Muscle of leg (tissue), 16 donors: Measurements from ENCODE around the gene TCF12. TPM values are rescaled to one million over a fixed set of nuclear protein-coding genes. Genes with fewer than 3 reads are reported as not detected.

Experiments used
- DNase-seq: peaks from one replicate; pipeline ENCODE4 v3.0.0; 2013
- H3K27ac ChIP-seq: one replicate; pipeline ENCODE4 v1.5.1; 2013; ENCODE audit warnings: mild to moderate bottlenecking, low read length, control low read depth
- H3K27me3 ChIP-seq: one replicate; pipeline ENCODE4 v1.6.1; 2013; ENCODE audit warnings: low read length; ENCODE audit not compliant: control insufficient read depth, insufficient read depth
- H3K36me3 ChIP-seq: one replicate; pipeline ENCODE4 v1.6.1; 2013; ENCODE audit warnings: low read length; ENCODE audit not compliant: control insufficient read depth, insufficient read depth
- H3K4me1 ChIP-seq: one replicate; pipeline ENCODE4 v1.6.1; 2013; ENCODE audit warnings: low read length; ENCODE audit not compliant: control insufficient read depth, insufficient read depth
- H3K4me3 ChIP-seq: one replicate; pipeline ENCODE4 v1.5.1; 2013; ENCODE audit warnings: low read length, control low read depth
- H3K9me3 ChIP-seq: replicated peaks from 2 replicates; pipeline ENCODE4 v1.6.1; 2013; ENCODE audit warnings: low read depth, low read length; ENCODE audit not compliant: control insufficient read depth
- WGBS: methylation state at CpG from one replicate; pipeline ENCODE4 v1.1.5; 2013; ENCODE audit warnings: missing lambda C conversion rate; ENCODE audit not compliant: insufficient coverage; 5-methylcytosine and 5-hydroxymethylcytosine counted together
- long read RNA-seq, 11 donors: transcript quantifications; one replicate each; lab custom pipeline, GENCODE V29; 2026
- polyA plus RNA-seq, 8 donors: library from polyadenylated mRNA; unstranded; fragments of 120-200 nt; gene quantifications; one replicate each; pipeline versions ENCODE4 v1.2.1 to v1.2.3, GENCODE V29; 2013; ENCODE audit warnings: inconsistent platforms in 1 of 8, low replicate concordance in 1 of 8; ENCODE audit not compliant: insufficient read length in 8 of 8, insufficient read depth in 1 of 8
- total RNA-seq: library from RNA; stranded (reverse); fragments of 120-200 nt; gene quantifications from one replicate; pipeline ENCODE4 v1.2.4, GENCODE V29; 2013

Gene TCF12
- 116 TPM for total RNA-seq
- polyA plus RNA-seq, result 100 to 1,000 TPM in 6 of 8 donors, 10 to 100 TPM in 2; 79.1 to 147 (median 114) TPM
- long read RNA-seq, donor 1, full-length matches to known transcripts, result 6 of 6 reads
- long read RNA-seq, donor 1, partial matches to known transcripts, result 0 of 6 reads
- long read RNA-seq, donor 1, other reads (novel, unspliced or antisense), result 0 of 6 reads
- long read RNA-seq, donor 2, result 0 reads
- long read RNA-seq, donor 3, full-length matches to known transcripts, result 5 of 13 reads
- long read RNA-seq, donor 3, partial matches to known transcripts, result 8 of 13 reads
- long read RNA-seq, donor 3, other reads (novel, unspliced or antisense), result 0 of 13 reads
- long read RNA-seq, donor 4, full-length matches to known transcripts, result 4 of 4 reads
- long read RNA-seq, donor 4, partial matches to known transcripts, result 0 of 4 reads
- long read RNA-seq, donor 4, other reads (novel, unspliced or antisense), result 0 of 4 reads
- long read RNA-seq, donor 5, full-length matches to known transcripts, result 36 of 83 reads
- long read RNA-seq, donor 5, partial matches to known transcripts, result 39 of 83 reads
- long read RNA-seq, donor 5, other reads (novel, unspliced or antisense), result 8 of 83 reads
- long read RNA-seq, donor 6, full-length matches to known transcripts, result 11 of 19 reads
- long read RNA-seq, donor 6, partial matches to known transcripts, result 8 of 19 reads
- long read RNA-seq, donor 6, other reads (novel, unspliced or antisense), result 0 of 19 reads
- long read RNA-seq, donor 7, full-length matches to known transcripts, result 10 of 75 reads
- long read RNA-seq, donor 7, partial matches to known transcripts, result 65 of 75 reads
- long read RNA-seq, donor 7, other reads (novel, unspliced or antisense), result 0 of 75 reads
- long read RNA-seq, donor 8, full-length matches to known transcripts, result 12 of 29 reads
- long read RNA-seq, donor 8, partial matches to known transcripts, result 17 of 29 reads
- long read RNA-seq, donor 8, other reads (novel, unspliced or antisense), result 0 of 29 reads
- long read RNA-seq, donor 9, full-length matches to known transcripts, result 11 of 69 reads
- long read RNA-seq, donor 9, partial matches to known transcripts, result 58 of 69 reads
- long read RNA-seq, donor 9, other reads (novel, unspliced or antisense), result 0 of 69 reads
- long read RNA-seq, donor 10, full-length matches to known transcripts, result 17 of 38 reads
- long read RNA-seq, donor 10, partial matches to known transcripts, result 21 of 38 reads
- long read RNA-seq, donor 10, other reads (novel, unspliced or antisense), result 0 of 38 reads
- long read RNA-seq, donor 11, full-length matches to known transcripts, result 6 of 54 reads
- long read RNA-seq, donor 11, partial matches to known transcripts, result 48 of 54 reads
- long read RNA-seq, donor 11, other reads (novel, unspliced or antisense), result 0 of 54 reads

DNA sequence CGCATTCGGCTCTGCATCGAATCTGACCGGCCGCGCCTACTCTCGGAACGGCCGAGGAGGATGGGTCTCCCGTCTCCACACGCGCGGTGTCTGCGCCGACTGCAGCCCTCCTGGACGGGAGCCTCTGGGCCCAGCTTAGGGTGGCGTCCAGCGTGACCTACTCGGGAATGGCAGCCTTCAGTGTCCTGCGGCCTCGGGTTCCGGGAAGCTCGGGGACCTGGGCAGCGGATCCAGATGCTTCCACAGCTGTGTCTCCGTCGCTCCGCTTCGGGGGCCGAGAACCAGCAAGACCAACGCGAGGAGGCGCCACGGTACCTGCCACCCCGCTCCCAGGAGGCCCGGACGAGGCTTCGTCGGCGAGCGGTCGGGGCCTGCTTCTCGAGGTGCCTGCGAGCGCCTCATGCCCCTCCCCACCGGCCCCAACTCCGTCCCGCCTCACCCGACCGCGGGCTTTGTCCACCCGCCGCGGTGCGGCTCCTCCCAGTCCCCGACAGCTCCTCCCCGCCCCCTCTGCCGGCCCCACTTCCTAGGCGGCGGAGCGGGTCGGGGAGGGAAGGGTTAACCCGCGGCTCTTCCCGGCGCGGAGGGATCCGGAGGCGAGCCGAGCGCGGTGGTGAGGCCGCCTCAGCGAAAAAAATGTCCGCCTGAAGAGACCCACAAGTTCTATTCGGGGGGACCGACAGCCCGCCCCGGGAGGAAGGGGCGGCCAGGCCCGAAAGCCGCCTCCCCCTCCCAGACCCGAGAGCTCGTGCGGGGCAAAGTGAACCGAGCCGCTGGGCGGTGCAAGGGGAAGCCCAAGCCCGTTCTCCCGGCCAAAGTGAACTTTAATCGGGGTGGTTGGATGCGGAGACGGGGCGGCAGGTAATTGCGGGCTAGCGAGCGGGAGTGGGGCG lies at the start of gene TCF12:
Gene TCF12, plus strand, starts transcription at position 599 of the 893 bp plus-strand sequence. CDS start 1,270 bp downstream, outside the sequence.
- Histone ChIP-seq H3K9me3 (peaks cover 4% of the 10 kb centered on the region), H3K4me1 (peaks cover 10% of the 10 kb centered on the region), H3K27ac (peak within 1 kb of the TSS; percentile 99), H3K27me3 (no peaks in the 10 kb centered on the region), H3K4me3 (peak within 1 kb of the TSS; percentile 92), H3K36me3 (peaks cover 8% of the 10 kb centered on the region)
- WGBS, result under 1% methylated on average over 88 of the region's 97 CpGs
- DNase-seq, result peak; percentile 99

- no peaks in the 10 kb centered on the region for H3K9me3 ChIP-seq
- no peak overlapping the region for H3K4me3 ChIP-seq
- H3K27me3 ChIP-seq, result no peaks in the 10 kb centered on the region
- no peaks in the 10 kb centered on the region for H3K36me3 ChIP-seq
- DNase-seq, result peak; percentile 27
- WGBS, result 100% methylated on average over 1 of the region's 3 CpGs
- H3K4me1 ChIP-seq, result peaks cover 7% of the 10 kb centered on the region
- no peak overlapping the region for H3K27ac ChIP-seq
These were observed 48.9 kb upstream of the TCF12 start for GRCh38 chr15:56869573-56869972.

DNA sequence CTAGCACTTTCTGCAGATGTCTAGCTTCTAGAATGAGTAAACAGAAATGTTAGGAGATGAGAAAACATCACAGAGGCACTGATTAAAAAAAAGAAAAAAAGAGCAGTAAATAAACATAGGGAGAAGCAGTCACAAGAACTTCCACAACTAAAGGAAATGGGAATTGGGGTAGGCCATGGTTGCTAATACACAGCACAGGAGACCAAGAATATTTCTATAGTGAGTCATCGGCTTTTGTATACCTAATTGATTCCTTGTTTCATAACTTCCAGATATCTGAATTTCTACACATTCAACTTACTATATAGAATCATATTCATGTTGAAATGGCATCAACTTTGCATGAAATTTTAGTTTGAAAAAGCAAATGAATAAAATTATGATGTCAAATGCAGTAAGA lies 47.3 kb upstream of the TCF12 start:
- no peaks in the 10 kb centered on the region for H3K36me3 ChIP-seq
- H3K27me3 ChIP-seq, result no peaks in the 10 kb centered on the region
- H3K27ac ChIP-seq, result no peak overlapping the region
- peak; percentile 66 for DNase-seq
- H3K4me3 ChIP-seq, result no peak overlapping the region
- WGBS, result no CpG with 5 or more reads among the region's 1 CpG
- H3K4me1 ChIP-seq, result peaks cover 7% of the 10 kb centered on the region
- no peaks in the 10 kb centered on the region for H3K9me3 ChIP-seq

GRCh38 chr15:56871867-56872266 lies 46.6 kb upstream of the TCF12 start:
- Histone ChIP-seq H3K4me1 (peaks cover 7% of the 10 kb centered on the region), H3K36me3 (no peaks in the 10 kb centered on the region), H3K27me3 (no peaks in the 10 kb centered on the region), H3K9me3 (no peaks in the 10 kb centered on the region), H3K27ac (peak overlapping the region; percentile 60), H3K4me3 (no peak overlapping the region)
- WGBS, result no CpG with 5 or more reads among the region's 4 CpGs
- peak; percentile 51 for DNase-seq

DNA sequence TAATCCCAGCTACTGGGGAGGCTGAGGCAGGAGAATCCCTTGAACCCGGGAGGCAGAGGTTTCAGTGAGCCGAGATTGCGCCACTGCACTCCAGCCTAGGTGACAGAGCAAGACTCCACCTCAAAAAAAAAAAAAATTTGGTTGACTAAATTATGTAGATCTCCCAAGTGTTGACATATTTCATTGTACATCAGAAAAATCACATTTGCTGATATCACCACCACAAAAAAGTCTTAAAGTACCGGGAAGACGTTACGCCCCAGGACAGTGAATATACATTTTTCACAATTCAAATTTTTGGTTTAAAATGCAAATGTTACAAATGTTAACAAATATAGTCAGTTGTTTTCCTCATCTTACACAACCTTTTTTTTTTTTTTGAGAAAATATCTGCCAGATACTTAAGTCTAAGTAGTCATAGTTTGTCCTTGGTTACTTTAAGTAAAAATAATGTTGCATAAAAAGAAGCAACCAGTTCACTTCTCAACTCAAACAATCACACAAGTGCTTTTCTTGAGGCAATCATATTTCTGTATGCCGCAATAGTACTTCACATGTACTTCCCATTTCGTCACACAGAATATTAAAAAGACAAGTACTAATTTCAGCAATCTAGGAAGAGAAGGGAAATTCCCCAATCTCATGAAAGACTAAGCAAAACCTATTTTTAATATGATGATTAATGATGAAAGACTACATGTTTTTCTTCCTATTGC lies 41.0 kb upstream of the TCF12 start:
- WGBS, result no CpG with 5 or more reads among the region's 8 CpGs
- Histone ChIP-seq H3K9me3 (no peaks in the 10 kb centered on the region), H3K4me1 (peaks cover under 1% of the 10 kb centered on the region), H3K27ac (no peak overlapping the region), H3K27me3 (no peaks in the 10 kb centered on the region), H3K4me3 (no peak overlapping the region), H3K36me3 (no peaks in the 10 kb centered on the region)
- DNase-seq, result no peak

- no peak overlapping the region for H3K27ac ChIP-seq
- no peaks in the 10 kb centered on the region for H3K9me3 ChIP-seq
- H3K4me3 ChIP-seq, result no peak overlapping the region
- H3K36me3 ChIP-seq, result no peaks in the 10 kb centered on the region
- H3K27me3 ChIP-seq, result no peaks in the 10 kb centered on the region
- no CpG with 5 or more reads among the region's 2 CpGs for WGBS
- H3K4me1 ChIP-seq, result no peaks in the 10 kb centered on the region
- no peak for DNase-seq
These were observed 38.9 kb upstream of the TCF12 start for GRCh38 chr15:56879502-56879901.

GRCh38 chr15:56883088-56883487 lies 35.4 kb upstream of the TCF12 start:
- H3K27ac ChIP-seq, result no peak overlapping the region
- WGBS, result no CpG with 5 or more reads among the region's 4 CpGs
- no peak overlapping the region for H3K4me3 ChIP-seq
- no peaks in the 10 kb centered on the region for H3K27me3 ChIP-seq
- H3K4me1 ChIP-seq, result peaks cover 12% of the 10 kb centered on the region
- no peaks in the 10 kb centered on the region for H3K9me3 ChIP-seq
- no peaks in the 10 kb centered on the region for H3K36me3 ChIP-seq
- DNase-seq, result no peak

GRCh38 chr15:56886363-56886931 lies 32.0 kb upstream of the TCF12 start:
- Histone ChIP-seq H3K36me3 (no peaks in the 10 kb centered on the region), H3K27ac (peak overlapping the region; percentile 99), H3K27me3 (no peaks in the 10 kb centered on the region), H3K9me3 (no peaks in the 10 kb centered on the region), H3K4me3 (peak overlapping the region; percentile 58), H3K4me1 (peaks cover 12% of the 10 kb centered on the region)
- DNase-seq, result no peak
- WGBS, result no CpG with 5 or more reads among the region's 9 CpGs
